Testis (tissue), 3 donors: Measurements from ENCODE around the gene CORO7. TPM values are rescaled to one million over a fixed set of nuclear protein-coding genes. Genes with fewer than 3 reads are reported as not detected.
A peak's percentile ranks its signal among the peaks of the same experiment; 100 is the strongest.

Experiments
- DNase-seq: peaks from one replicate; pipeline ENCODE4 v3.0.0-alpha.2; 2019
- H3K27ac ChIP-seq, 2 donors: fragments of 200-600 bp; sonication (generic); one replicate each; pipeline ENCODE4 v1.5.1; 2019
- H3K27me3 ChIP-seq: fragments of 200-600 bp; sonication (generic); one replicate; pipeline ENCODE4 v1.5.1; 2019
- H3K36me3 ChIP-seq: fragments of 200-600 bp; sonication (generic); one replicate; pipeline ENCODE4 v1.5.1; 2017; ENCODE audit warnings: low read depth; ENCODE audit errors: missing control alignments
- H3K4me1 ChIP-seq: fragments of 200-600 bp; sonication (generic); one replicate; pipeline ENCODE4 v1.5.1; 2019
- H3K4me3 ChIP-seq, 2 donors: fragments of 200-600 bp; sonication (generic); one replicate each; pipeline ENCODE4 v1.5.1; 2017 to 2019
- H3K9me3 ChIP-seq: fragments of 200-600 bp; sonication (generic); one replicate; pipeline ENCODE4 v1.5.1; 2017
- POLR2A ChIP-seq: fragments of 450-650 bp; IDR thresholded peaks from one replicate; pipeline ENCODE4 v1.6.1; 2017; ENCODE audit warnings: antibody characterized with exemption, mild to moderate bottlenecking, moderate library complexity
- WGBS, 2 donors: methylation state at CpG; one replicate each; pipeline ENCODE4 v1.1.5; 2018; 5-methylcytosine and 5-hydroxymethylcytosine counted together
- intact Hi-C: fragments of 100-400 bp; cut with DNase I; formaldehyde crosslinking; loops from one replicate; pipeline ENCODE4 v1.15.1; 2023; ENCODE audit warnings: low total_unique reads
- polyA plus RNA-seq: library from polyadenylated mRNA; stranded (reverse); fragments of 350-450 nt; fragmentation: Illumina TruSeq; extraction: RNeasy Lipid Tissue Mini Kit (QIAGEN cat#74804); gene quantifications from one replicate; pipeline ENCODE4 v1.2.3, GENCODE V29; 2014; ENCODE audit warnings: low read depth, low replicate concordance; ENCODE audit not compliant: insufficient read depth
- total RNA-seq, 2 donors: library from RNA; depleted of rRNA; stranded (reverse); fragments of >200 nt; gene quantifications; one replicate each; pipeline ENCODE4 v1.2.3, GENCODE V29; 2016
- TF ChIP-seq, protein P1 (sequence below), 3 experiments: fragments of 450-650 bp in 2 of 3; fragments of 200-600 bp in 1 of 3; sonication (generic) in 1 of 3; IDR thresholded peaks; one replicate each; pipeline ENCODE4 v1.5.1; 2016 to 2019; ENCODE audit warnings: antibody characterized with exemption in 3 of 3, mild to moderate bottlenecking in 2 of 3, moderate library complexity in 1 of 3

CORO7 gene
- total and polyA plus RNA-seq, 3 donors from 2014 or later = 71.5 to 147 (median 126) TPM

GRCh38 chr16:4316864-4317531 lies 99.4 kb downstream of the CORO7 start:
- 20% methylated on average over 14 of the region's 20 CpGs; no CpG with 5 or more reads in 1 of the 2 donors for WGBS, 2 donors
- H3K4me1 ChIP-seq = peaks cover 40% of the 10 kb centered on the region
- H3K27me3 ChIP-seq = no peaks in the 10 kb centered on the region
- H3K4me3 ChIP-seq = peak overlapping the region; percentile 60 to 67
- TF ChIP-seq, protein P1, sequence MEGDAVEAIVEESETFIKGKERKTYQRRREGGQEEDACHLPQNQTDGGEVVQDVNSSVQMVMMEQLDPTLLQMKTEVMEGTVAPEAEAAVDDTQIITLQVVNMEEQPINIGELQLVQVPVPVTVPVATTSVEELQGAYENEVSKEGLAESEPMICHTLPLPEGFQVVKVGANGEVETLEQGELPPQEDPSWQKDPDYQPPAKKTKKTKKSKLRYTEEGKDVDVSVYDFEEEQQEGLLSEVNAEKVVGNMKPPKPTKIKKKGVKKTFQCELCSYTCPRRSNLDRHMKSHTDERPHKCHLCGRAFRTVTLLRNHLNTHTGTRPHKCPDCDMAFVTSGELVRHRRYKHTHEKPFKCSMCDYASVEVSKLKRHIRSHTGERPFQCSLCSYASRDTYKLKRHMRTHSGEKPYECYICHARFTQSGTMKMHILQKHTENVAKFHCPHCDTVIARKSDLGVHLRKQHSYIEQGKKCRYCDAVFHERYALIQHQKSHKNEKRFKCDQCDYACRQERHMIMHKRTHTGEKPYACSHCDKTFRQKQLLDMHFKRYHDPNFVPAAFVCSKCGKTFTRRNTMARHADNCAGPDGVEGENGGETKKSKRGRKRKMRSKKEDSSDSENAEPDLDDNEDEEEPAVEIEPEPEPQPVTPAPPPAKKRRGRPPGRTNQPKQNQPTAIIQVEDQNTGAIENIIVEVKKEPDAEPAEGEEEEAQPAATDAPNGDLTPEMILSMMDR (IDR thresholded peaks at IDR 0.05) = no peak
- no peak for TF ChIP-seq POLR2A
- intact Hi-C loops = no loop called here
- H3K9me3 ChIP-seq = no peaks in the 10 kb centered on the region
- no peak for DNase-seq
- H3K27ac ChIP-seq = peak overlapping the region; percentile 72 to 87
- no peaks in the 10 kb centered on the region for H3K36me3 ChIP-seq

DNA sequence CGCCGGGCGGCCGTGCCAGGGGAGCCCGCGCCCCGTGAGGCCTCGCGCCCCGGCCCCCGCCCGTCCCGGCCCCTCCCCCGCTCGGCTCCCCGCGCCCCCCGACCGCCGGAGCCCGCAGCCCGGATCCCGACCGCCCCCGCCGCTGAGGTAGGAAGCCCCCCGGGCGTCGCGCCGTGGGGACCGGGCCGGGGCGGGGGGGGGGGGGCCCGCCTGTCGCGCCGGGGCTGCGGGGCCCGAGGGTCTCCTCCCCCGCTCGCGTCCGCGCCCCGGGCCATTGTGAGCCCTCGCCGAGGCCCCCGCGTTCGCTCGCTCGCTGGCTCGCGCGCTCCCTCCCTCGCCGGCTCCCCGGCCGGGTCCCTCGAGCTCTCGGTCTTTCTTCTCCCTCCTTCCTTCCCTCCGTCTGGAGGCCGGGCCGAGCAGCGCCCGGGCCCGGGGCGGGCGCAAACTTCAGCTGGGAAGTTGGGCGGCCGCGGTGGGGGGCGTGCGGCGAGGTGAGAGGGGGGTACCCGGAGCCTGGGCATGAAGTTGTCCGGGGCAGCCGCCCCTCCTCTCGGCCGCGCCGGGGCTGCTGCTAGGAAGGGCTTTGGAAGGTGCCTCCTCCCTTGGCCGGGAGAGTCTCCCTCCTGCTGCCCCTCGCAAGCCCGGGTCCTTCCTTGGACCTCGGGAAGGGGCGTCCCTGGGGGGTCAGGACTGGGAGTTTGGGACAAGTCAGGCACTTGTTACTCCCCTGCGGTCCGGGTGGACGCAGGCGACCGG lies 100.1 kb downstream of the CORO7 start:
- 2% methylated on average over 56 of the region's 93 CpGs; no CpG with 5 or more reads in 1 of the 2 donors for WGBS, 2 donors
- Histone ChIP-seq H3K9me3 (no peaks in the 10 kb centered on the region), H3K4me3 (peak overlapping the region; percentile 60 to 69), H3K27ac (peak overlapping the region; percentile 72 to 87), H3K4me1 (peaks cover 40% of the 10 kb centered on the region), H3K27me3 (no peaks in the 10 kb centered on the region), H3K36me3 (no peaks in the 10 kb centered on the region)
- no peak for TF ChIP-seq POLR2A
- TF ChIP-seq, protein P1 (IDR thresholded peaks at IDR 0.05) = no peak
- DNase-seq = no peak
- intact Hi-C loops = no loop called here

GRCh38 chr16:4315186-4316107 lies 100.9 kb downstream of the CORO7 start, which contains the start of gene GLIS2:
Gene GLIS2, plus strand, starts transcription at chr16:4316067. Its CDS starts 16,214 bp downstream, at chr16:4332281.
- intact Hi-C loops = no loop called here
- TF ChIP-seq, protein P1 (IDR thresholded peaks at IDR 0.05) = no peak
- TF ChIP-seq POLR2A = no peak
- 0 to 2% methylated on average over 17 to 78 of the region's 115 CpGs for WGBS, 2 donors

GRCh38 chr16:4314532-4315185 lies 101.7 kb downstream of the CORO7 start:
- TF ChIP-seq, protein P1 (IDR thresholded peaks at IDR 0.05) = no peak
- no peak for TF ChIP-seq POLR2A
- WGBS, 2 donors = 2 to 3% methylated on average over 26 to 33 of the region's 33 CpGs
- H3K27ac ChIP-seq = peak overlapping the region; percentile 79 to 87
- H3K27me3 ChIP-seq = no peaks in the 10 kb centered on the region
- H3K4me1 ChIP-seq = peaks cover 24% of the 10 kb centered on the region
- intact Hi-C loops = no loop called here
- peak overlapping the region; percentile 60 to 69 for H3K4me3 ChIP-seq
- no peaks in the 10 kb centered on the region for H3K9me3 ChIP-seq
- DNase-seq = no peak
- no peaks in the 10 kb centered on the region for H3K36me3 ChIP-seq

More at GRCh38 chr16:4315186-4316107, 100.9 kb downstream of the CORO7 start, which contains the start of gene GLIS2:
- H3K27me3 ChIP-seq = no peaks in the 10 kb centered on the region
- DNase-seq = peak; percentile 52
- no peaks in the 10 kb centered on the region for H3K9me3 ChIP-seq
- H3K27ac ChIP-seq = peak within 1 kb of the TSS; percentile 79 to 87
- no peaks in the 10 kb centered on the region for H3K36me3 ChIP-seq
- H3K4me3 ChIP-seq = peak within 1 kb of the TSS; percentile 60 to 69
- H3K4me1 ChIP-seq = peaks cover 32% of the 10 kb centered on the region
